Fibroblast of the aortic adventitia (primary cell): ENCODE data around the gene CEP89. TPM values are rescaled to one million over a fixed set of nuclear protein-coding genes. Genes with fewer than 3 reads are reported as not detected.
"Not testable (repeated sequence)": the region's sequence is repeated elsewhere in the genome, so short reads cannot be mapped to it uniquely, and the experiment has no call there.

ENCODE experiments used
- DNase-seq: peaks from one replicate; pipeline ENCODE4 v3.0.0-alpha.2; 2010; ENCODE audit warnings: low read depth
- H3K4me3 ChIP-seq: 2 replicates; pipeline ENCODE4 v1.5.1; 2011; ENCODE audit warnings: low read depth, mild to moderate bottlenecking, control low read depth, low read length, moderate library complexity
- total RNA-seq: library from RNA; depleted of rRNA; stranded (reverse); fragments of >200 nt; gene quantifications from 2 replicates; pipeline ENCODE4 v1.2.3, GENCODE V29; 2012; ENCODE audit warnings: low replicate concordance
- TF ChIP-seq, protein P1 (sequence below): IDR thresholded peaks from 2 replicates; pipeline ENCODE4 v1.5.1; 2011; ENCODE audit warnings: mild to moderate bottlenecking, low read length, control low read depth, inconsistent platforms; ENCODE audit not compliant: insufficient read depth

CEP89 gene
- total RNA-seq, 1 donor, result 26.3 TPM

DNA sequence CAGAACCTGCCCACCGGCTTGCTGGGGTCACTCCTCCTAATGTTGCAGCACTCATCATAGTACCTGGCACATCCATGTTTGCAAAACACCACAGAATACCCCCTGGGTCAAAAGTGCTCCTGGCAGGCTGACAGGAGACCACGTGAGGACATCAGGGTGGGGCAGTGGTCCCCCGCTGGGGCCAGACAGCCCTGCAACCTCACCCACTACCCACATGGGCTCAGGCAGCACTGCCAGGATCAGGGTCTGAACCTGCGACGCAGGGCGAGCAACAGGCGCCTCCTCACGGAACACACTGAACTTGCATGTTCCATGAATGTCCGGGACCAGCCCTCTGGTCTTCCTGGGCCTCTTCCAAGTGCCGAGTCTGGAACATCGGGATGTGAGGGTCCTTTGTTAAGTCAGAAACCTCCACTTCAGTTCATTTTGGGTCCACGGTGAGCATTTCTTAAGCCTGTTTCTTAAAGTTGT lies 100.7 kb downstream of the CEP89 start:
- TF ChIP-seq, protein P1, sequence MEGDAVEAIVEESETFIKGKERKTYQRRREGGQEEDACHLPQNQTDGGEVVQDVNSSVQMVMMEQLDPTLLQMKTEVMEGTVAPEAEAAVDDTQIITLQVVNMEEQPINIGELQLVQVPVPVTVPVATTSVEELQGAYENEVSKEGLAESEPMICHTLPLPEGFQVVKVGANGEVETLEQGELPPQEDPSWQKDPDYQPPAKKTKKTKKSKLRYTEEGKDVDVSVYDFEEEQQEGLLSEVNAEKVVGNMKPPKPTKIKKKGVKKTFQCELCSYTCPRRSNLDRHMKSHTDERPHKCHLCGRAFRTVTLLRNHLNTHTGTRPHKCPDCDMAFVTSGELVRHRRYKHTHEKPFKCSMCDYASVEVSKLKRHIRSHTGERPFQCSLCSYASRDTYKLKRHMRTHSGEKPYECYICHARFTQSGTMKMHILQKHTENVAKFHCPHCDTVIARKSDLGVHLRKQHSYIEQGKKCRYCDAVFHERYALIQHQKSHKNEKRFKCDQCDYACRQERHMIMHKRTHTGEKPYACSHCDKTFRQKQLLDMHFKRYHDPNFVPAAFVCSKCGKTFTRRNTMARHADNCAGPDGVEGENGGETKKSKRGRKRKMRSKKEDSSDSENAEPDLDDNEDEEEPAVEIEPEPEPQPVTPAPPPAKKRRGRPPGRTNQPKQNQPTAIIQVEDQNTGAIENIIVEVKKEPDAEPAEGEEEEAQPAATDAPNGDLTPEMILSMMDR, result no peak
- H3K4me3 ChIP-seq, result no peak overlapping the region
- DNase-seq, result no peak

- DNase-seq, result no peak
These were observed 101.7 kb downstream of the CEP89 start for GRCh38 chr19:32869966-32870573.

GRCh38 chr19:32869369-32869965 lies 102.3 kb downstream of the CEP89 start, which contains the start of gene SLC7A9:
SLC7A9 (minus strand) TSS chr19:32869767; CDS start chr19:32868534, 1,233 bp downstream.
- TF ChIP-seq, protein P1, result no peak
- H3K4me3 ChIP-seq, result no peak within 1 kb of the TSS
- no peak for DNase-seq

More at GRCh38 chr19:32869966-32870573, 101.7 kb downstream of the CEP89 start:
- TF ChIP-seq, protein P1, result no peak
- no peak overlapping the region for H3K4me3 ChIP-seq

DNA sequence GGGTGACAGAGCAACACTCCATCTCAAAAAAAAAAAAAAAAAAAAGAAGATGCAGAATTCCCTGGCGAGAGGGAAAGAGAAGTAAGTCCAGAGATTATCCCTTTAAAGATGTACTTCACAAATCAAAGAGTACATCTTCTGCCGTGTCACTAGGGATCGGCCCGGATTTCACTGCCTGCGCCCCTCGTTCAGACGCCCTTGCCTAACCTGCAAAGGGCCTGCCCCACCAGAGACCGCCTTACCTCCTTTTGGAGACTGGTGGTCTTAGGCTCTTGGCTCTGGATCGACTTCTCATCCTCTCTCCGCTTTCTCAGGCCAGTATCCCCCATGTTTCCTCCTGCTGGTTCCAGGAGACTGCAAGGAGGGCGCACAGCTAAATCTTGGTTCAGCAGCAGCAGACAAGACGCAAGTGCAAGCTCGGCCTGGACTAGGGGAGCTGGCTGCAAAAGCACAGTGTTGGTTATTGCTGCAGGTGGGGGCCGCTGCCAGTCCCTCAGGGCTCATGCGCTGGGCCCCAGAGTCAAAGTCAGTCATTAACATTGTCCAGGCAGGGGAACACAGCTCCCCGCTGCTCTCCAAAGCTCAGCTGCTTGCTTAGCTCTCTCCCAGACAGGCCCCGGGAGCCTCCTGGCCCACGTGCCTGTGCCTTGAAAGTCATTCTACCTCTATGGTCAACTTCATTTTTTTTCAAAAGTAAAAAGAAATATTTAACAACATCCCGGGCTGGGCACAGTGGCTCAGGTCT lies 103.4 kb downstream of the CEP89 start:
- no peak for DNase-seq
- TF ChIP-seq, protein P1, result no peak

GRCh38 chr19:32867436-32867835 lies 104.3 kb downstream of the CEP89 start:
- not testable (repeated sequence) for DNase-seq, H3K4me3 ChIP-seq

More for the DNA sequence above, 103.4 kb downstream of the CEP89 start:
- H3K4me3 ChIP-seq, result no peak overlapping the region

- no peak overlapping the region for H3K4me3 ChIP-seq
- DNase-seq, result no peak
- TF ChIP-seq, protein P1, result no peak
These were observed 105.0 kb downstream of the CEP89 start for GRCh38 chr19:32866564-32867265.
